Stimulated activated naive CD8-positive, alpha-beta T cell treated with anti-CD3 and anti-CD28 coated beads, Interleukin-15, amount 100 ng/mL, for 72 hours (primary cell): ENCODE results near the gene ARHGAP26.
A peak's percentile ranks its signal among the peaks of the same experiment; 100 is the strongest.

Source experiments
- ATAC-seq: fragments of 150-1000 bp; cut with Tn5 transposase; 2 replicates; pipeline ENCODE4 v1.10.0; 2021; ENCODE audit warnings: mild to moderate bottlenecking, moderate library complexity
- DNase-seq, 2 donors: peaks; one replicate each; pipeline ENCODE4 v3.0.0; 2021 to 2022
- H3K27ac Mint-ChIP-seq, 2 donors: one replicate each; pipeline ENCODE4 v1.8.0; 2022; ENCODE audit warnings: mild to moderate bottlenecking in 2 of 2, mixed read lengths in 2 of 2, moderate library complexity in 2 of 2
- H3K27me3 Mint-ChIP-seq: one replicate; pipeline ENCODE4 v1.8.0; 2022; ENCODE audit warnings: mixed read lengths
- H3K4me1 Mint-ChIP-seq: one replicate; pipeline ENCODE4 v1.8.0; 2022; ENCODE audit warnings: mild to moderate bottlenecking, mixed read lengths
- H3K4me3 Mint-ChIP-seq, 2 donors: one replicate each; pipeline ENCODE4 v1.8.0; 2022; ENCODE audit warnings: mild to moderate bottlenecking in 2 of 2, mixed read lengths in 2 of 2, moderate library complexity in 1 of 2
- H3K9me3 Mint-ChIP-seq, 2 donors: one replicate each; pipeline ENCODE4 v1.8.0; 2022; ENCODE audit warnings: mixed read lengths in 2 of 2

Gene ARHGAP26

GRCh38 chr5:142837081-142837725, 67.0 kb downstream of the ARHGAP26 start:
- peaks cover 36% of the 10 kb centered on the region for H3K4me1 Mint-ChIP-seq
- DNase-seq, result no peak
- ATAC-seq, result no peak
- no peak overlapping the region for H3K4me3 Mint-ChIP-seq
- H3K27ac Mint-ChIP-seq, result no peak overlapping the region
- H3K27me3 Mint-ChIP-seq, result no peaks in the 10 kb centered on the region
- no peaks in the 10 kb centered on the region for H3K9me3 Mint-ChIP-seq

DNA sequence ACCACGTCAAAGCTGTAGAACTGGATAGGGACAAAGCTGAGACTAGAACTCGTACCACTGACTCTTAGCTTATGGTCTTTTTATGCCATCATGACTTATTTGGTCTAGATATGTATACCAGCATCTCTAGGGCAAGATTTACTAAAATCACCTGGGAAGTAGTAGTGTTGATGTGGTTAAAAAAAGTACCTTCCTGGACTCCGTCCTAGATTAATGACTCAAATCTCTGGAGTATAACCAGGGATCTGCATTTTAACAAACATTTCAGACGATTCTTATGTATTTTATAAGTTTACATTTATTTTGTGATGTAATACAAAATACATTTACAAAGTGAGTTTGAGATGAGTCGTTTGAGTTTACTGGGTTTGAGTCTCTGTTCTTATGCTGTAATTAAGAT, 68.7 kb downstream of the ARHGAP26 start:
- no peak overlapping the region for H3K27ac Mint-ChIP-seq
- H3K9me3 Mint-ChIP-seq, result no peaks in the 10 kb centered on the region
- no peaks in the 10 kb centered on the region for H3K27me3 Mint-ChIP-seq
- H3K4me3 Mint-ChIP-seq, result no peak overlapping the region
- ATAC-seq (no peak), DNase-seq (no peak)
- H3K4me1 Mint-ChIP-seq, result peaks cover 43% of the 10 kb centered on the region

DNA sequence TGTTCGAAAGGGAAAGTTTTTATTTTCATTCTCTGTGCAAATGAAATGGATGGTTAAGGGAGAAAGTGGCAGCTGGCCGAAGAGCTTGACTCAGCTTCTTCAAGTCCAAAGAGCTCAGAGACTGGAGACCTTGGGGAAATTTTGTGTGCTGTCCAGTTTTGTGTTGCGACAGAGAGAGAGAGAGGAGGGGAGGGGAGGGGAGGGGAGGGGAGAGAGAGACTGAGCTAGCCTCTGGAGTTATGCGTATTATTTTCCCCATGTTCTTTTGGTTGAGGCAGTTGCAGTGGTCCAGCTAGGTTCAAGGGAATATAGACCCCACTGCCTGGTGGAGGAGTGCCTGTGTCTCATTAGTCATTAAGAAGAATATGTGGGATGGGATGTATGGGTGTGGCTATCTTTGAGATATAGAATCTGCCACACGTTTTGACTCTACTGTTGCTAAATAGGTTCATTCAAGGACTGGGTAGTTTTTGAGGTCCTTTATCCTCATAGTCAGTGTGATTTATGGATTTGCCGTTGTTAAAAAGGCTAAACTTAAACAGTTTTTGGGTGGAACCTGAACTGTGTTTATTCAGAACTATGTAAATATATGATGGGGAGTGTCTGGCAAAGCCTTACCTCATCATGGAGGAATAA, 69.7 kb downstream of the ARHGAP26 start:
- no peak overlapping the region for H3K27ac Mint-ChIP-seq
- H3K4me3 Mint-ChIP-seq, result no peak overlapping the region
- H3K4me1 Mint-ChIP-seq, result peaks cover 51% of the 10 kb centered on the region
- no peak for ATAC-seq
- H3K27me3 Mint-ChIP-seq, result no peaks in the 10 kb centered on the region
- H3K9me3 Mint-ChIP-seq, result no peaks in the 10 kb centered on the region
- no peak for DNase-seq

DNA sequence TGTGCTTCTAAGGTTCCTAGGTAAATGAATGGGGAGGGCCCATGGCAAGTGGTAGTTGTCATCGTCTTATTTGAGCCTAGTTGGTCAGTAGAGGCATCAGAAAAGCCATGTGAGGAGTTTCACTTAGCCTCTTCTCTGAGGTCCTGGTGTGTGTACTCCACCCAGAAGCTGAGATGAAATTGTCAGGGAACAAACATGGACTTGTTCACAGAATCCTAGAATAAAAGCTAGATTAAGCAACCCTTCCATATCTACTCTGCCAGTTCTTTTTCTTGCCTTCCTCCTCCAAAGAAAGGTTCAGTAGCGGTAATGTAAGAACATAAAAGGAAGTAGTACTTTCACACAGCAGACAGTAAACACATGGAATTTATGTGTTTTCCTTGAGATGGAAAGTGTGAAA, 70.4 kb downstream of the ARHGAP26 start:
- Mint-ChIP-seq H3K27ac (no peak overlapping the region), H3K9me3 (no peaks in the 10 kb centered on the region), H3K4me3 (no peak overlapping the region), H3K27me3 (no peaks in the 10 kb centered on the region), H3K4me1 (peaks cover 53% of the 10 kb centered on the region)
- ATAC-seq, result no peak
- DNase-seq, result no peak

- Mint-ChIP-seq H3K9me3 (no peaks in the 10 kb centered on the region), H3K4me3 (no peak overlapping the region), H3K27me3 (no peaks in the 10 kb centered on the region), H3K27ac (no peak overlapping the region), H3K4me1 (peaks cover 53% of the 10 kb centered on the region)
- ATAC-seq, result no peak
- no peak for DNase-seq
Observed at GRCh38 chr5:142841511-142842265, 71.5 kb downstream of the ARHGAP26 start.

DNA sequence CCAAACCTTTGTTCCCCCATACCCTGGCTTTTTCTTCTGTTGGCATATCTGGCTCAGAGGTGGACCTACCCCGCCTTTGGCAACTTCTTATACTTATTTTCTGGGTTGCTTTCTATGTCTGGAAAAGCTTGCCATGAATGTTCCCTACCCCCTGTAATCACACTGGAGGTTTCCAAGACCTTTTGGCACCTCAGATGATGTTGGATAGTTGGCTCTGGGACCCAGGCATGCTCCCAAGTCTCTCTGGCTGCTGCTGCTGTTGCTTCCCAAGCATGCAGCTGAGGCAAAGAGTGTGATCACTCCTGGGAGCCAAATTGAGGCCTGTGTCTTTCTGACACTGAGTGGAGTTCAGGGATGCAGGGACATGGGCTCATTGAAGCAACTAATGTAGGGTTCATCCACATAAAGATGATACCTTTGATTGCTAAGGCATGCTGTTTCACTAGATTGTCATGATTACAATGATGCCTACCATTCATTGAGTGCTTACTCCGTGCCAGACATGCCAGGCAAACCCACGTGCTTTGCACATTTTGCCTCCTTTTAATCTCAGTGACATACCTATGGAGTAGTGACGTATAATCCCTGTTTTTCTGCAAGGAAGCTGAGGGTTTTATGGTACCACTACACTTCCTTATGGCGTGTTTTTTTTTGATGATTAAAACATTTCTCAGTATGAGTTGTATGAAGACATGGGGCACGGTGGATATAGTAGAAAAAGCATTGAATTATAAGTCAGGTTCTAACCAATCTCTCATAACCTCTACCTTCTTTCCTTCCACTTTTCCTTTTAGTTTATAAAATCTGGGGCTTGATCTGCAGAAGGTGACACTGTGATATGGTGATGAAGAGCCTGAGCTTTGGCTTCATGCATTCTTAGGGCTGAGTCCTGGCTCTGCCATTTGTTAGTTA, 73.1 kb downstream of the ARHGAP26 start:
- Mint-ChIP-seq H3K27me3 (no peaks in the 10 kb centered on the region), H3K4me1 (peaks cover 46% of the 10 kb centered on the region), H3K9me3 (no peaks in the 10 kb centered on the region), H3K4me3 (no peak overlapping the region), H3K27ac (no peak overlapping the region)
- DNase-seq, result no peak
- ATAC-seq, result no peak

GRCh38 chr5:142844866-142845265, 74.7 kb downstream of the ARHGAP26 start:
- Mint-ChIP-seq H3K9me3 (no peaks in the 10 kb centered on the region), H3K27ac (peak overlapping the region; percentile 7 to 46), H3K27me3 (no peaks in the 10 kb centered on the region), H3K4me1 (peaks cover 50% of the 10 kb centered on the region), H3K4me3 (peak overlapping the region; percentile 24 to 47)
- DNase-seq (no peak), ATAC-seq (no peak)

- no peak for DNase-seq
- H3K4me1 Mint-ChIP-seq, result peaks cover 49% of the 10 kb centered on the region
- peak overlapping the region; percentile 46 to 71 for H3K27ac Mint-ChIP-seq
- H3K9me3 Mint-ChIP-seq, result no peaks in the 10 kb centered on the region
- H3K4me3 Mint-ChIP-seq, result peak overlapping the region; percentile 24 to 48
- ATAC-seq, result peak; percentile 71
- no peaks in the 10 kb centered on the region for H3K27me3 Mint-ChIP-seq
Observed at GRCh38 chr5:142845402-142845921, 75.3 kb downstream of the ARHGAP26 start.

- peak; percentile 63 for ATAC-seq
- H3K27ac Mint-ChIP-seq, result peak overlapping the region; percentile 19 to 35
- H3K4me1 Mint-ChIP-seq, result peaks cover 48% of the 10 kb centered on the region
- DNase-seq, result no peak
- no peaks in the 10 kb centered on the region for H3K27me3 Mint-ChIP-seq
- peak overlapping the region; percentile 24 to 48 for H3K4me3 Mint-ChIP-seq
- no peaks in the 10 kb centered on the region for H3K9me3 Mint-ChIP-seq
Observed at GRCh38 chr5:142845954-142846398, 75.8 kb downstream of the ARHGAP26 start.

- no peak for DNase-seq
- Mint-ChIP-seq H3K27me3 (no peaks in the 10 kb centered on the region), H3K27ac (no peak overlapping the region), H3K4me3 (no peak overlapping the region), H3K4me1 (peaks cover 48% of the 10 kb centered on the region), H3K9me3 (no peaks in the 10 kb centered on the region)
- ATAC-seq, result no peak
Observed at GRCh38 chr5:142846406-142846805, 76.2 kb downstream of the ARHGAP26 start.

GRCh38 chr5:142847898-142848790, 78.0 kb downstream of the ARHGAP26 start:
- Mint-ChIP-seq H3K27ac (no peak overlapping the region), H3K4me1 (peaks cover 55% of the 10 kb centered on the region), H3K27me3 (no peaks in the 10 kb centered on the region), H3K9me3 (no peaks in the 10 kb centered on the region), H3K4me3 (no peak overlapping the region)
- DNase-seq (no peak), ATAC-seq (no peak)

DNA sequence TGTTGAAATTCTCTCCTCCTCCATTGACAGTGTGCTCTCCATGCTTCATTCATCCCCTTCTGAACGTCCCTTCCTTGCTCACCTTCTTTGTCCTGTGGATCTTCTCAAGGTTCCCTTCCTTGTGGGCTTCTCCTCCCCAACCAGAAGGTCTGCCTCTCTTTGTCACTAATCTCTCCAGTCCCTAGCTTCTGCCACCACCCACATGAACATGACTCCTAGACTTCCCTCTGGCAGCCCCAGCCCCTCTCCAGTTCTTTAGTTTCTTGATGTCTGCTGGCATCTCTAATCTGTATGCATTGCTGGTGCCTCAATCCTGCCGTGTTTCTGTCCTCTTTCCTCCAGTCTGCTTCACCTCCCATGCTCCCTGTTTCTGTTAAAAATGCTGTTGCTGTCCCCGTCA, 79.3 kb downstream of the ARHGAP26 start:
- Mint-ChIP-seq H3K4me3 (no peak overlapping the region), H3K27ac (no peak overlapping the region), H3K9me3 (no peaks in the 10 kb centered on the region), H3K4me1 (peaks cover 44% of the 10 kb centered on the region), H3K27me3 (no peaks in the 10 kb centered on the region)
- ATAC-seq (no peak), DNase-seq (no peak)

DNA sequence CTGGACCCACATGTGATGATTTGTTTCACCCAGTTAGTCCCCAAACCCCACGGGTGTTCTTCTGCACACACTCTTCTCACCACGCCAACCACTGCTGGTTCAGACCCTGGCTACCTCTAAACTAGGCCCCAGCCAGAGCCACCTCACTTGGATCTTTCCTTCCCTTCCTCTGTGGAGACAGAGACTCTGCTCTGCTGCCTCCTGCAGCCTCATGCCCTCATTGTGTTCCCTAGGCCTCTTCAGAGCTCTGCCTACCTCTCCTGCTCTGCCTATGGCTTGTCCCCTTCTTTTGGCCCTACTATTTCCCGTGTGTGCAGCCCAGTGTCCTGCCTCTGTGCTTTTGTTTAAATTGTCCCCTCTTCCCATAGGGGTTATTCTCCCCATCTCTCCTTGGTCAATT, 79.7 kb downstream of the ARHGAP26 start:
- DNase-seq (no peak), ATAC-seq (no peak)
- Mint-ChIP-seq H3K27ac (no peak overlapping the region), H3K4me1 (peaks cover 40% of the 10 kb centered on the region), H3K4me3 (no peak overlapping the region), H3K9me3 (no peaks in the 10 kb centered on the region), H3K27me3 (no peaks in the 10 kb centered on the region)

DNA sequence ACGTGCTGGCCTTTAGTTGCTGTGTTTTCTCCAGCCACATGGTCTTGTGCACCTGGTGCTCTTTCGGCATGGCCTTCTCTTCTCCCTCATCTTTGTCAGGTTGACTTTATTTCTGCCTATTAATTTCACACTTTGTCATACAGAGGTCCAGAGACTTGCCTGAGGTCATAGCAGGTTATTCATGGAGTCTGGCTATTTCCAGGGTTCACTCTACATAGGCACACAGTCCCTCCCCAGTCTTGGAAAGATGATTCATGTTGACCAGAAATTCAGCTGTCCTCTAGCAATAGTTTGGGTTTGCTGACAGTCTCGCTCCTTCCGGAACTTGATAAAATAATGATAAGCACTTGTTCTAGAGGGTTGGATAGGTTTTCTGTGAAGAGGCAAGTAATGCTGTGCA, 81.6 kb downstream of the ARHGAP26 start:
- Mint-ChIP-seq H3K4me1 (peaks cover 29% of the 10 kb centered on the region), H3K4me3 (no peak overlapping the region), H3K9me3 (no peaks in the 10 kb centered on the region), H3K27ac (no peak overlapping the region), H3K27me3 (no peaks in the 10 kb centered on the region)
- DNase-seq (no peak), ATAC-seq (no peak)
